A673 (cell line): ENCODE data around the gene UNC13D. TPM values are rescaled to one million over a fixed set of nuclear protein-coding genes. Genes with fewer than 3 reads are reported as not detected.

ENCODE experiments used
- BruUV-seq: library from RNA; stranded (reverse); fragments of 400-500 nt; replicated peaks from 2 replicates; lab custom pipeline; 2021; lab: Mats Ljungman, UMichigan
- CTCF ChIA-PET: fragments of 300-600 bp; sonication (Branson Sonifier 250); formaldehyde crosslinking; loops from one replicate; lab custom pipeline; 2022; ENCODE audit warnings: antibody characterized with exemption; lab: Charles Lee
- POLR2A ChIA-PET: fragments of 300-600 bp; sonication (Branson Sonifier 250); formaldehyde crosslinking; loops from one replicate; lab custom pipeline; 2022; ENCODE audit warnings: antibody characterized with exemption; ENCODE audit not compliant: low non-redundant PET; lab: Charles Lee
- DNase-seq: peaks from one replicate; pipeline ENCODE4 v3.0.0-alpha.2; 2015; ENCODE audit warnings: low spot score
- H3K27ac ChIP-seq: fragments of 200-600 bp; sonication (generic); 2 replicates; pipeline ENCODE4 v1.5.1; 2016; ENCODE audit warnings: mixed run types, low read depth, mild to moderate bottlenecking, mixed read lengths, antibody characterized with exemption, low read length; ENCODE audit not compliant: poor library complexity, severe bottlenecking
- H3K27me3 ChIP-seq: fragments of 200-600 bp; sonication (generic); replicated peaks from 2 replicates; pipeline ENCODE4 v1.6.1; 2017; ENCODE audit warnings: mixed run types, low read depth, mild to moderate bottlenecking, mixed read lengths, antibody characterized with exemption, low read length; ENCODE audit not compliant: insufficient read depth, poor library complexity
- H3K36me3 ChIP-seq: fragments of 200-600 bp; sonication (generic); 2 replicates; pipeline ENCODE4 v1.6.1; 2016; ENCODE audit warnings: mixed run types, mild to moderate bottlenecking, mixed read lengths, antibody characterized with exemption, low read length; ENCODE audit not compliant: insufficient read depth, poor library complexity, severe bottlenecking
- H3K4me1 ChIP-seq: fragments of 200-600 bp; sonication (generic); 2 replicates; pipeline ENCODE4 v1.6.1; 2017; ENCODE audit warnings: mixed run types, mild to moderate bottlenecking, mixed read lengths, antibody characterized with exemption, low read length; ENCODE audit not compliant: insufficient read depth, poor library complexity, severe bottlenecking
- H3K4me3 ChIP-seq: fragments of 200-600 bp; sonication (generic); 2 replicates; pipeline ENCODE4 v1.5.1; 2016; ENCODE audit warnings: low read depth, mixed run types, mild to moderate bottlenecking, mixed read lengths, low read length; ENCODE audit not compliant: poor library complexity, severe bottlenecking
- H3K9me3 ChIP-seq: fragments of 200-600 bp; sonication (generic); 2 replicates; pipeline ENCODE4 v1.6.1; 2016; ENCODE audit warnings: mixed run types, low read depth, mild to moderate bottlenecking, mixed read lengths, antibody characterized with exemption, low read length; ENCODE audit not compliant: poor library complexity, severe bottlenecking
- EZH2 ChIP-seq: fragments of 200-600 bp; sonication (generic); IDR thresholded peaks from 2 replicates; pipeline ENCODE4 v1.6.1; 2017; ENCODE audit warnings: borderline replicate concordance, low read depth, mild to moderate bottlenecking, mixed read lengths, antibody characterized with exemption, low read length; ENCODE audit not compliant: poor library complexity, severe bottlenecking
- intact Hi-C: fragments of 100-400 bp; cut with micrococcal nuclease; formaldehyde crosslinking; loops from one replicate; pipeline ENCODE4 v1.10.0; 2022; ENCODE audit not compliant: unreplicated experiment
- total RNA-seq: library from RNA; stranded (reverse); gene quantifications from 2 replicates; pipeline ENCODE4 v1.2.3, GENCODE V29; 2021
- TF ChIP-seq, protein P1 (sequence below): fragments of 300-800, 200-600 bp; sonication (generic); conservative IDR thresholded peaks from 2 replicates; pipeline ENCODE4 v1.5.1; 2017; ENCODE audit warnings: low read depth, mild to moderate bottlenecking, antibody characterized with exemption, low read length, moderate library complexity, mixed read lengths

UNC13D gene
- total RNA-seq, 1 experiment from 2014 or later, result 0.37 TPM

GRCh38 chr17:75840799-75841164 lies 3.4 kb downstream of the UNC13D start:
- no TSS peak for BruUV-seq
- CTCF ChIA-PET, result no interaction called here

GRCh38 chr17:75839942-75840798 lies 4.0 kb downstream of the UNC13D start:
- Histone ChIP-seq H3K9me3 (no peaks in the 10 kb centered on the region), H3K27ac (no peak overlapping the region), H3K36me3 (no peaks in the 10 kb centered on the region), H3K4me3 (no peak overlapping the region), H3K4me1 (peaks cover 6% of the 10 kb centered on the region), H3K27me3 (no peaks in the 10 kb centered on the region)
- ChIA-PET POLR2A (no interaction called here), CTCF (interaction anchor here (0.6 kb wide), 1 partner anchor 390 kb away, joined by 7 read pairs; no protein-coding TSS in a partner anchor)
- TF ChIP-seq, protein P1, sequence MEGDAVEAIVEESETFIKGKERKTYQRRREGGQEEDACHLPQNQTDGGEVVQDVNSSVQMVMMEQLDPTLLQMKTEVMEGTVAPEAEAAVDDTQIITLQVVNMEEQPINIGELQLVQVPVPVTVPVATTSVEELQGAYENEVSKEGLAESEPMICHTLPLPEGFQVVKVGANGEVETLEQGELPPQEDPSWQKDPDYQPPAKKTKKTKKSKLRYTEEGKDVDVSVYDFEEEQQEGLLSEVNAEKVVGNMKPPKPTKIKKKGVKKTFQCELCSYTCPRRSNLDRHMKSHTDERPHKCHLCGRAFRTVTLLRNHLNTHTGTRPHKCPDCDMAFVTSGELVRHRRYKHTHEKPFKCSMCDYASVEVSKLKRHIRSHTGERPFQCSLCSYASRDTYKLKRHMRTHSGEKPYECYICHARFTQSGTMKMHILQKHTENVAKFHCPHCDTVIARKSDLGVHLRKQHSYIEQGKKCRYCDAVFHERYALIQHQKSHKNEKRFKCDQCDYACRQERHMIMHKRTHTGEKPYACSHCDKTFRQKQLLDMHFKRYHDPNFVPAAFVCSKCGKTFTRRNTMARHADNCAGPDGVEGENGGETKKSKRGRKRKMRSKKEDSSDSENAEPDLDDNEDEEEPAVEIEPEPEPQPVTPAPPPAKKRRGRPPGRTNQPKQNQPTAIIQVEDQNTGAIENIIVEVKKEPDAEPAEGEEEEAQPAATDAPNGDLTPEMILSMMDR, result no peak
- no peak for TF ChIP-seq EZH2
- DNase-seq, result no peak
- intact Hi-C loops, result no loop called here
- no TSS peak for BruUV-seq

More at GRCh38 chr17:75840799-75841164, 3.4 kb downstream of the UNC13D start:
- POLR2A ChIA-PET, result no interaction called here
- no peaks in the 10 kb centered on the region for H3K27me3 ChIP-seq
- H3K4me3 ChIP-seq, result no peak overlapping the region
- H3K27ac ChIP-seq, result no peak overlapping the region
- no peak for DNase-seq
- TF ChIP-seq EZH2, result no peak
- TF ChIP-seq, protein P1, result no peak
- no peaks in the 10 kb centered on the region for H3K36me3 ChIP-seq
- H3K9me3 ChIP-seq, result no peaks in the 10 kb centered on the region
- intact Hi-C loops, result no loop called here
- peaks cover under 1% of the 10 kb centered on the region for H3K4me1 ChIP-seq

DNA sequence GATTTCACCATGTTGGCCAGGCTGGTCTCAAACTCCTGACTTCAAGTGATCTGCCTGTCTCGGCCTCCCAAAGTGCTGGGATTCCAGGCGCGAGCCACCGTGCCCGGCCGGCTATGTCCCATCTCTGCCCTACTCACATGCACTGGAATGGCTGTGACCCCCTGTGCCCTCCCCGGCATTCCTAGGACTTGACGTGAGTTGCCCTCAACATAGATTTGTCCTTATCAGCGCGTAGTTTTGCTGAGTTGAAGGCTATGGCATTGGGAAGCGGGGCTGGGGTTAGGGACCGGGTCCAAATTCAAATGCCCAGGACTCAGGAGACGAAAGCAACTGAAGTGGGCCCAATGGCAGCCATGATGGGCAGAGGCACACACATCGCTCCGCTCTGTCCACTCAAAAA lies 5.8 kb downstream of the UNC13D start:
- Histone ChIP-seq H3K9me3 (no peaks in the 10 kb centered on the region), H3K4me1 (peaks cover 9% of the 10 kb centered on the region), H3K4me3 (no peak overlapping the region), H3K27me3 (no peaks in the 10 kb centered on the region), H3K36me3 (no peaks in the 10 kb centered on the region), H3K27ac (no peak overlapping the region)
- intact Hi-C loops, result no loop called here
- no peak for TF ChIP-seq EZH2
- TF ChIP-seq, protein P1, result no peak
- ChIA-PET POLR2A (no interaction called here), CTCF (no interaction called here)
- no peak for DNase-seq
- BruUV-seq, result no TSS peak
